Smooth muscle cell (in vitro differentiated cells): ENCODE results near the gene SETDB2. TPM values are rescaled to one million over a fixed set of nuclear protein-coding genes. Genes with fewer than 3 reads are reported as not detected.
A peak's percentile ranks its signal among the peaks of the same experiment; 100 is the strongest.

ENCODE experiments used
- DNase-seq: peaks from one replicate; lab custom pipeline; 2025; ENCODE audit not compliant: unreplicated experiment; lab: John Stamatoyannopoulos, UW
- H2AFZ ChIP-seq: fragments of 200-600 bp; sonication (generic); 2 replicates; pipeline ENCODE4 v1.6.0; 2016; ENCODE audit warnings: antibody characterized with exemption, low read depth, mild to moderate bottlenecking
- H3F3A ChIP-seq: fragments of 200-600 bp; sonication (generic); 2 replicates; pipeline ENCODE4 v1.6.0; 2017; ENCODE audit warnings: antibody characterized with exemption, low read depth
- H3K27ac ChIP-seq: fragments of 200-600 bp; sonication (generic); 2 replicates; pipeline ENCODE4 v1.5.1; 2016; ENCODE audit warnings: low read depth, mild to moderate bottlenecking
- H3K27me3 ChIP-seq: fragments of 200-600 bp; sonication (generic); 2 replicates; pipeline ENCODE4 v1.6.1; 2016; ENCODE audit warnings: low read depth, mild to moderate bottlenecking
- H3K36me3 ChIP-seq: fragments of 200-600 bp; sonication (generic); 2 replicates; pipeline ENCODE4 v1.5.1; 2016; ENCODE audit warnings: low read depth
- H3K4me1 ChIP-seq: fragments of 200-600 bp; sonication (generic); 2 replicates; pipeline ENCODE4 v1.5.1; 2016; ENCODE audit warnings: low read depth
- H3K4me2 ChIP-seq: fragments of 200-600 bp; sonication (generic); 2 replicates; pipeline ENCODE4 v1.6.0; 2016; ENCODE audit warnings: mild to moderate bottlenecking
- H3K4me3 ChIP-seq: fragments of 200-600 bp; sonication (generic); 2 replicates; pipeline ENCODE4 v1.5.1; 2016; ENCODE audit warnings: mild to moderate bottlenecking
- H3K79me2 ChIP-seq: fragments of 200-600 bp; sonication (generic); 2 replicates; pipeline ENCODE4 v1.6.0; 2016; ENCODE audit warnings: low read depth, mild to moderate bottlenecking
- H3K9ac ChIP-seq: fragments of 200-600 bp; sonication (generic); 2 replicates; pipeline ENCODE4 v1.6.0; 2016; ENCODE audit warnings: low read depth
- H3K9me3 ChIP-seq: fragments of 200-600 bp; sonication (generic); replicated peaks from 2 replicates; pipeline ENCODE4 v1.5.1; 2016; ENCODE audit warnings: low read depth
- H4K20me1 ChIP-seq: fragments of 200-600 bp; sonication (generic); 2 replicates; pipeline ENCODE4 v1.6.0; 2016; ENCODE audit warnings: low read depth
- CTCF ChIP-seq: fragments of 200-600 bp; sonication (generic); IDR thresholded peaks from 2 replicates; pipeline ENCODE4 v1.5.1; 2017; ENCODE audit warnings: borderline replicate concordance, mild to moderate bottlenecking, antibody characterized with exemption; ENCODE audit not compliant: insufficient read depth, poor library complexity, severe bottlenecking
- WGBS: methylation state at CpG from one replicate; pipeline ENCODE4 v1.1.7; 2016; ENCODE audit warnings: low lambda C conversion rate; 5-methylcytosine and 5-hydroxymethylcytosine counted together
- polyA plus RNA-seq: library from polyadenylated mRNA; unstranded; fragments of >200 nt; fragmentation: Nextera tagmentation; extraction: Ambion mirVana; gene quantifications from 2 replicates; pipeline ENCODE4 v1.2.1, GENCODE V29; 2016
- total RNA-seq: library from RNA; depleted of rRNA; stranded (reverse); fragments of >200 nt; gene quantifications from 2 replicates; pipeline ENCODE4 v1.2.3, GENCODE V29; 2014

SETDB2 gene
- total and polyA plus RNA-seq, 2 experiments from 2014 or later, result 3.5 to 4.9 TPM

DNA sequence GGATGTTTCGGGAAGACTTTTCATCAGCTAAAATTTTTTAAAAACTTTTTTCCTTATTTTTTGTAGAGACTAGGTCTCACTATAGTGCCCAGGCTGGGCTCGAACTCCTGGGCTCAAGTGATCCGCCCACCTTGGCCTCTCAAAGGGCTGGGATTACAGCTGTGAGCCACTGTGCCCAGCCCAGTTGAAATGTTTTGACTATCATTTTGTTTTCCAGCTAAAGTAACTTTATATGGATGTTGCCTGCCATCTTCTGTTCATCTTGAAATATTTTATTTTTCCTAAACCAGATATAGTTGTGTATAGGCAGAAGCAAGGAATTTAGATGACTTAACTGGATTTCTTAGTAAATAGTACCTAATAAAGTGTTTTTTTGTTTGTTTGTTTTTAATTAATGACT, 7.2 kb upstream of the SETDB2 start:
- Histone ChIP-seq H3K27ac (no peak overlapping the region), H4K20me1 (no peaks in the 10 kb centered on the region), H3K4me2 (no peak overlapping the region), H3K4me1 (no peaks in the 10 kb centered on the region), H3K36me3 (no peaks in the 10 kb centered on the region), H3K9me3 (no peaks in the 10 kb centered on the region), H3F3A (no peaks in the 10 kb centered on the region), H3K9ac (no peak overlapping the region), H3K27me3 (no peaks in the 10 kb centered on the region), H2AFZ (no peak overlapping the region), H3K79me2 (no peaks in the 10 kb centered on the region), H3K4me3 (no peak overlapping the region)
- no peak for DNase-seq
- 82% methylated on average over 3 of the region's 3 CpGs for WGBS
- peak; percentile 24 for TF ChIP-seq CTCF

GRCh38 chr13:49437705-49438104, 6.4 kb upstream of the SETDB2 start:
- Histone ChIP-seq H3K9ac (no peak overlapping the region), H3K4me2 (no peak overlapping the region), H4K20me1 (no peaks in the 10 kb centered on the region), H3K27me3 (no peaks in the 10 kb centered on the region), H2AFZ (no peak overlapping the region), H3K79me2 (peaks cover under 1% of the 10 kb centered on the region), H3K4me1 (peaks cover under 1% of the 10 kb centered on the region), H3K4me3 (no peak overlapping the region), H3K9me3 (no peaks in the 10 kb centered on the region), H3K27ac (no peak overlapping the region), H3K36me3 (no peaks in the 10 kb centered on the region), H3F3A (no peaks in the 10 kb centered on the region)
- no peak for DNase-seq
- WGBS, result 90% methylated on average over 7 of the region's 7 CpGs
- no peak for TF ChIP-seq CTCF

- H3K27ac ChIP-seq, result no peak overlapping the region
- H3K9ac ChIP-seq, result no peak overlapping the region
- H3K9me3 ChIP-seq, result no peaks in the 10 kb centered on the region
- H2AFZ ChIP-seq, result no peak overlapping the region
- no peak overlapping the region for H3K4me3 ChIP-seq
- no peak overlapping the region for H3K4me2 ChIP-seq
- no peaks in the 10 kb centered on the region for H3K36me3 ChIP-seq
- H3K79me2 ChIP-seq, result peaks cover 5% of the 10 kb centered on the region
- no peaks in the 10 kb centered on the region for H4K20me1 ChIP-seq
- H3K4me1 ChIP-seq, result peaks cover 5% of the 10 kb centered on the region
- 79% methylated on average over 2 of the region's 2 CpGs for WGBS
- no peaks in the 10 kb centered on the region for H3F3A ChIP-seq
- no peaks in the 10 kb centered on the region for H3K27me3 ChIP-seq
- TF ChIP-seq CTCF, result no peak
- no peak for DNase-seq
Observed at GRCh38 chr13:49439609-49440008, 4.5 kb upstream of the SETDB2 start.

DNA sequence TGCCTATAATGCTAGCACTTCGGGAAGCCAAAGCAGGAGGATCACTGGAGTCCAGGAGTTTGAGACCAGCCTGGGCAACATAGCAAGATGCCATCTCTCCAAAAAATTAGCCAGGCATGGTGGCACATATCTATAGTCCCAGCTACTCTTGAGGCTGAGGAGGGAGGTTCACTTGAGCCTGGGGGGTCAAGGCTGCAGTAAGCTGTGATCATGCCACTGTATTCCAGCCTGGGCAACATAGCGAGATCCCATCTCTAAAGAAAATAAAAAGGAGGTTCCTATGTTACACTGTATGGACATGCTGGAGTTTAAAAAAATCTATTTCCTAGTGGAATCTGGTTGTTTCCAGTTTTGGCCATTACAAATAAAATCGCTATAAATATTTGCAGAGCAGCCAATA, 2.8 kb upstream of the SETDB2 start:
- 96% methylated on average over 3 of the region's 3 CpGs for WGBS

More for the DNA sequence above, 2.8 kb upstream of the SETDB2 start:
- no peak for TF ChIP-seq CTCF
- Histone ChIP-seq H3K27me3 (no peaks in the 10 kb centered on the region), H4K20me1 (no peaks in the 10 kb centered on the region), H3K36me3 (no peaks in the 10 kb centered on the region), H3F3A (peaks cover 4% of the 10 kb centered on the region), H3K9me3 (no peaks in the 10 kb centered on the region), H3K9ac (no peak overlapping the region), H3K4me1 (peaks cover 9% of the 10 kb centered on the region), H3K4me2 (no peak overlapping the region), H3K79me2 (peaks cover 14% of the 10 kb centered on the region), H2AFZ (no peak overlapping the region), H3K27ac (no peak overlapping the region), H3K4me3 (no peak overlapping the region)
- no peak for DNase-seq
